NOMO-1 (cell line): ENCODE results near the gene UBXN4.
A peak's percentile ranks its signal among the peaks of the same experiment; 100 is the strongest.
"Not testable (repeated sequence)": the region's sequence is repeated elsewhere in the genome, so short reads cannot be mapped to it uniquely, and the experiment has no call there.

Experiments used
- DNase-seq, 2 experiments: peaks; one replicate each; lab custom pipeline; 2025; ENCODE audit not compliant: unreplicated experiment in 2 of 2; lab: John Stamatoyannopoulos, UW

The UBXN4 gene

GRCh38 chr2:135762530-135762929 is 20.9 kb downstream of the UBXN4 start:
- no peak for DNase-seq

- DNase-seq: no peak
Measured at GRCh38 chr2:135768863-135769262, 27.2 kb downstream of the UBXN4 start.

- DNase-seq: no peak
Measured at GRCh38 chr2:135773319-135773718, 31.7 kb downstream of the UBXN4 start.

- peak in 1 of 2 experiments; percentile 58 for DNase-seq
Measured at GRCh38 chr2:135773917-135774316, 32.3 kb downstream of the UBXN4 start.

GRCh38 chr2:135775420-135775819 is 33.8 kb downstream of the UBXN4 start:
- DNase-seq: no peak

- no peak for DNase-seq
Measured at GRCh38 chr2:135776367-135776766, 34.7 kb downstream of the UBXN4 start.

- no peak for DNase-seq
Measured at GRCh38 chr2:135782231-135782630, 40.6 kb downstream of the UBXN4 start.

- DNase-seq: no peak
Measured at GRCh38 chr2:135783439-135783838, 41.8 kb downstream of the UBXN4 start.

- no peak for DNase-seq
Measured at GRCh38 chr2:135785032-135785431, 43.4 kb downstream of the UBXN4 start.

- no peak for DNase-seq
Measured at GRCh38 chr2:135786823-135787222, 45.2 kb downstream of the UBXN4 start.

GRCh38 chr2:135790423-135790822 is 48.8 kb downstream of the UBXN4 start:
- no peak for DNase-seq

GRCh38 chr2:135791418-135792190 is 49.9 kb downstream of the UBXN4 start:
- no peak for DNase-seq

GRCh38 chr2:135792401-135793150 is 50.9 kb downstream of the UBXN4 start:
- no peak for DNase-seq

- DNase-seq: not testable (repeated sequence)
Measured at GRCh38 chr2:135795641-135796040, 54.0 kb downstream of the UBXN4 start.

GRCh38 chr2:135796606-135797005 is 55.0 kb downstream of the UBXN4 start:
- DNase-seq: no peak

- DNase-seq: peak; percentile 55 to 78
Measured at GRCh38 chr2:135797497-135798274, 56.0 kb downstream of the UBXN4 start.

- no peak for DNase-seq
Measured at GRCh38 chr2:135798275-135798705, 56.6 kb downstream of the UBXN4 start.

- DNase-seq: no peak
Measured at GRCh38 chr2:135798762-135799161, 57.1 kb downstream of the UBXN4 start.

- no peak for DNase-seq
Measured at GRCh38 chr2:135799738-135800137, 58.1 kb downstream of the UBXN4 start.

GRCh38 chr2:135800513-135801460 is 59.1 kb downstream of the UBXN4 start:
- no peak for DNase-seq
